ENCODE results near the gene PSMA1. TPM values are rescaled to one million over a fixed set of nuclear protein-coding genes. Genes with fewer than 3 reads are reported as not detected.

Gene PSMA1
- total RNA-seq, 6 experiments from 2014 or later: 69.4 to 95.1 (median 90.7) TPM

GRCh38 chr11:14513800-14514199 is 6.4 kb downstream of the PSMA1 start:
- Histone ChIP-seq H3K4me3 (no peak overlapping the region), H3K27ac (no peak overlapping the region), H3K27me3 (no peaks in the 10 kb centered on the region), H3K4me1 (peaks cover 0 to 15% (median 4%) of the 10 kb centered on the region in 4 donors), H3K9me3 (no peaks in the 10 kb centered on the region), H3K36me3 (peaks cover 19 to 94% (median 45%) of the 10 kb centered on the region in 4 donors)
- ATAC-seq: peak in 1 of 4 donors; percentile 35
- 72% methylated on average over 4 of the region's 4 CpGs for WGBS (ENCODE audit: insufficient coverage, low coverage, low lambda C conversion rate, missing lambda C conversion rate)
- intact Hi-C loops (cut with DNase I): no loop called here
- no peak for DNase-seq
- no peak for TF ChIP-seq POLR2A (IDR thresholded peaks at IDR 0.05)
- no peak for TF ChIP-seq CTCF (IDR thresholded peaks at IDR 0.05)

GRCh38 chr11:14506532-14506931 is 13.7 kb downstream of the PSMA1 start:
- Histone ChIP-seq H3K27me3 (no peaks in the 10 kb centered on the region), H3K27ac (no peak overlapping the region), H3K9me3 (no peaks in the 10 kb centered on the region), H3K4me3 (no peak overlapping the region), H3K36me3 (peaks cover 7 to 83% (median 39%) of the 10 kb centered on the region in 4 donors), H3K4me1 (no peaks in the 10 kb centered on the region)
- ATAC-seq: no peak
- DNase-seq: no peak
- intact Hi-C loops (cut with DNase I): no loop called here
- 96% methylated on average over 3 of the region's 3 CpGs for WGBS (ENCODE audit: insufficient coverage, low coverage, low lambda C conversion rate, missing lambda C conversion rate)
- TF ChIP-seq CTCF (IDR thresholded peaks at IDR 0.05): no peak
- no peak for TF ChIP-seq POLR2A (IDR thresholded peaks at IDR 0.05)

GRCh38 chr11:14503023-14503422 is 17.2 kb downstream of the PSMA1 start:
- Histone ChIP-seq H3K4me1 (peaks cover 0 to 13% (median 3%) of the 10 kb centered on the region in 4 donors), H3K9me3 (no peaks in the 10 kb centered on the region), H3K4me3 (no peak overlapping the region), H3K27ac (no peak overlapping the region), H3K36me3 (peaks cover 0 to 50% (median 22%) of the 10 kb centered on the region in 4 donors), H3K27me3 (no peaks in the 10 kb centered on the region)
- no peak for TF ChIP-seq CTCF (IDR thresholded peaks at IDR 0.05)
- no peak for TF ChIP-seq POLR2A (IDR thresholded peaks at IDR 0.05)
- 100% methylated on average over 1 of the region's 1 CpG for WGBS (ENCODE audit: insufficient coverage, low coverage, low lambda C conversion rate, missing lambda C conversion rate)
- no peak for DNase-seq
- no peak for ATAC-seq
- intact Hi-C loops (cut with DNase I): no loop called here

- Histone ChIP-seq H3K27me3 (no peaks in the 10 kb centered on the region), H3K4me3 (no peak overlapping the region), H3K4me1 (peaks cover 0 to 14% (median 3%) of the 10 kb centered on the region in 4 donors), H3K36me3 (peaks cover 0 to 46% (median 23%) of the 10 kb centered on the region in 4 donors), H3K27ac (no peak overlapping the region), H3K9me3 (no peaks in the 10 kb centered on the region)
- ATAC-seq: no peak
- no peak for DNase-seq
- intact Hi-C loops (cut with DNase I): no loop called here
- TF ChIP-seq CTCF (IDR thresholded peaks at IDR 0.05) (no peak), POLR2A (IDR thresholded peaks at IDR 0.05) (no peak)
- 96% methylated on average over 4 of the region's 4 CpGs for WGBS (ENCODE audit: insufficient coverage, low coverage, low lambda C conversion rate, missing lambda C conversion rate)
Observed at GRCh38 chr11:14502039-14502438, 18.1 kb downstream of the PSMA1 start.

All from right lobe of liver (tissue), 6 donors.